GM12892 (cell line): Measurements from ENCODE around the gene INPP4B.

ENCODE experiments used
- POLR2A ChIP-seq: IDR thresholded peaks from 2 replicates; pipeline ENCODE4 v1.6.1; 2011; ENCODE audit warnings: low read depth, low read length, control low read depth
- POLR2AphosphoS5 ChIP-seq: IDR thresholded peaks from 2 replicates; pipeline ENCODE4 v1.6.1; 2011; ENCODE audit warnings: low read depth, low read length, control low read depth
- TAF1 ChIP-seq: IDR thresholded peaks from 2 replicates; pipeline ENCODE4 v1.6.1; 2011; ENCODE audit warnings: low read depth, mild to moderate bottlenecking, control low read depth, low read length, borderline replicate concordance

- TF ChIP-seq POLR2AphosphoS5 (no peak), POLR2A (no peak), TAF1 (no peak)
These were observed 249.5 kb downstream of the INPP4B start for GRCh38 chr4:142596595-142596994.
